Measurements from ENCODE around the gene PPARG.

- TF ChIP-seq CTCF (conservative IDR thresholded peaks at IDR 0.05) (no peak), EZH2 (IDR thresholded peaks at IDR 0.05; ENCODE audit: low read depth) (no peak)
Measured at GRCh38 chr3:12445523-12446240, 156.8 kb downstream of the PPARG start.
